H4 (cell line): Measurements from ENCODE around the gene CGREF1. TPM values are rescaled to one million over a fixed set of nuclear protein-coding genes. Genes with fewer than 3 reads are reported as not detected.
"Not testable (repeated sequence)": the region's sequence is repeated elsewhere in the genome, so short reads cannot be mapped to it uniquely, and the experiment has no call there.

Experiments
- DNase-seq: peaks from one replicate; pipeline ENCODE4 v3.0.0-alpha.2; 2015; ENCODE audit warnings: low spot score
- total RNA-seq: library from RNA; depleted of rRNA; stranded (reverse); fragments of >200 nt; shearing (Covaris generic); gene quantifications from 2 replicates; pipeline ENCODE4 v1.2.3, GENCODE V29; 2014

Gene CGREF1
- total RNA-seq, 1 experiment from 2014 or later, result 0.31 TPM

- DNase-seq, result no peak
Observed at GRCh38 chr2:27087823-27088410, 31.0 kb downstream of the CGREF1 start.

- no peak for DNase-seq
Observed at GRCh38 chr2:27086724-27087593, 32.0 kb downstream of the CGREF1 start, which contains the start of gene KHK. Gene KHK, plus strand, starts transcription at chr2:27086772. Its CDS starts 488 bp downstream, at chr2:27087260.

- DNase-seq, result peak; percentile 67
Observed at GRCh38 chr2:27086090-27086723, 32.7 kb downstream of the CGREF1 start.

GRCh38 chr2:27085673-27086089 lies 33.2 kb downstream of the CGREF1 start:
- peak; percentile 39 for DNase-seq

GRCh38 chr2:27085062-27085672 lies 33.8 kb downstream of the CGREF1 start:
- DNase-seq, result no peak

- no peak for DNase-seq
Observed at GRCh38 chr2:27084297-27085061, 34.4 kb downstream of the CGREF1 start.

- DNase-seq, result no peak
Observed at GRCh38 chr2:27083410-27084296, 35.3 kb downstream of the CGREF1 start.

- DNase-seq, result no peak
Observed at GRCh38 chr2:27082773-27083409, 36.0 kb downstream of the CGREF1 start.

- DNase-seq, result no peak
Observed at GRCh38 chr2:27081984-27082772, 36.8 kb downstream of the CGREF1 start.

- DNase-seq, result no peak
Observed at GRCh38 chr2:27080603-27080936, 38.4 kb downstream of the CGREF1 start.

- DNase-seq, result no peak
Observed at GRCh38 chr2:27080140-27080469, 38.8 kb downstream of the CGREF1 start.

GRCh38 chr2:27079233-27080139 lies 39.4 kb downstream of the CGREF1 start:
- no peak for DNase-seq

- peak; percentile 83 for DNase-seq
Observed at GRCh38 chr2:27078267-27079194, 40.4 kb downstream of the CGREF1 start, which contains the start of gene EMILIN1. Gene EMILIN1, plus strand, starts transcription at chr2:27078615. Its CDS starts 451 bp downstream, at chr2:27079066.

- DNase-seq, result no peak
Observed at GRCh38 chr2:27077231-27077630, 41.7 kb downstream of the CGREF1 start.

- no peak for DNase-seq
Observed at GRCh38 chr2:27076323-27076722, 42.6 kb downstream of the CGREF1 start.

- not testable (repeated sequence) for DNase-seq
Observed at GRCh38 chr2:27075566-27075871, 43.4 kb downstream of the CGREF1 start.
